ENCODE data around the gene ZIC1. TPM values are rescaled to one million over a fixed set of nuclear protein-coding genes. Genes with fewer than 3 reads are reported as not detected.

The ZIC1 gene
- total and polyA plus RNA-seq, 2 of the 4 experiments (the other 2 are of a cell fraction): not detected

- intact Hi-C loops (cut with micrococcal nuclease): loop anchor here (5.0 kb wide), 1 partner anchor 994 kb away; no protein-coding TSS in a partner anchor
- Histone ChIP-seq H2BK5ac (ENCODE audit: low read depth, low read length, poor library complexity, severe bottlenecking) (no peak overlapping the region), H3K18ac (ENCODE audit: low read depth, low read length) (no peak overlapping the region), H2AK9ac (replicated peaks; ENCODE audit: low read depth, low read length, poor library complexity) (no peak overlapping the region), H2BK20ac (ENCODE audit: low read depth, low read length) (no peak overlapping the region), H3K27me3 (ENCODE audit: control insufficient read depth, insufficient read depth, low read length) (peaks cover 78% of the 10 kb centered on the region), H2BK15ac (ENCODE audit: low read depth, low read length) (no peak overlapping the region), H3K4me3 (ENCODE audit: insufficient read depth, low read depth, low read length) (no peak overlapping the region), H3K9me3 (ENCODE audit: control insufficient read depth, insufficient read depth, low read length) (peaks cover 15% of the 10 kb centered on the region), H2AFZ (replicated peaks; ENCODE audit: low read length, poor library complexity) (no peak overlapping the region), H3K4me1 (ENCODE audit: control insufficient read depth, insufficient read depth, low read length) (no peaks in the 10 kb centered on the region), H4K20me1 (ENCODE audit: insufficient read depth, low read length) (0 out of 2 replicates have a peak, but pooled peaks cover 3% of the 10 kb centered on the region), H3K4ac (ENCODE audit: low read depth, low read length) (no peak overlapping the region), H4K91ac (ENCODE audit: insufficient read depth, low read depth, low read length) (no peak overlapping the region), H3K27ac (ENCODE audit: insufficient read depth, low read length) (no peak overlapping the region), H3K14ac (replicated peaks; ENCODE audit: low read depth, low read length) (no peak overlapping the region), H3K23ac (ENCODE audit: low read depth, low read length) (no peak overlapping the region), H4K5ac (ENCODE audit: low read depth, low read length) (no peak overlapping the region), H3K9me1 (ENCODE audit: insufficient read depth, low read length) (no peaks in the 10 kb centered on the region), H3K79me1 (ENCODE audit: low read depth in 1 of 2, low read length in 2 of 2) (no peaks in the 10 kb centered on the region), H2BK120ac (ENCODE audit: low read depth, low read length) (no peak overlapping the region), H4K8ac (ENCODE audit: low read depth in 2 of 2, low read length in 2 of 2) (no peak overlapping the region), H3K36me3 (ENCODE audit: control insufficient read depth, insufficient read depth, low read length) (no peaks in the 10 kb centered on the region), H2AK5ac (ENCODE audit: low read depth, low read length) (no peak overlapping the region), H3K56ac (ENCODE audit: extremely low read depth, insufficient read depth, low read length) (no peak overlapping the region), H3K4me2 (ENCODE audit: low read depth, low read length) (no peak overlapping the region), H3K9ac (ENCODE audit: low read depth, low read length) (no peak overlapping the region)
- dilution Hi-C loops (cut with HindIII; ENCODE audit: low sequenced_read_pairs, unreplicated experiment): no loop called here
- no TSS peak for BruUV-seq (replicated peaks)
- POLR2A ChIA-PET (ENCODE audit: unreplicated experiment): no interaction called here
- no CpG with 5 or more reads among the region's 2 CpGs for WGBS, 2 experiments (ENCODE audit: extremely low coverage in 2 of 2, insufficient read length in 1 of 2)
- in situ Hi-C loops (cut with MboI; ENCODE audit: low sequenced_read_pairs): no loop called here
- no peak for TF ChIP-seq CTCF (conservative IDR thresholded peaks at IDR 0.05; ENCODE audit: low read depth, low read length)
- TF ChIP-seq RFX5 (IDR thresholded peaks at IDR 0.05; ENCODE audit: low read depth, low read length): no peak
- no peak for TF ChIP-seq NFE2L2 (IDR thresholded peaks at IDR 0.05; ENCODE audit: low read depth, low read length)
- TF ChIP-seq POLR2A (IDR thresholded peaks at IDR 0.05; ENCODE audit: low read depth, low read length): no peak
- no peak for TF ChIP-seq MAZ (IDR thresholded peaks at IDR 0.05; ENCODE audit: borderline replicate concordance, low read depth, low read length)
- no peak for TF ChIP-seq RAD21 (IDR thresholded peaks at IDR 0.05; ENCODE audit: low read length)
- TF ChIP-seq CHD1 (IDR thresholded peaks at IDR 0.05; ENCODE audit: low read depth, low read length): no peak
- no peak for TF ChIP-seq MXI1 (IDR thresholded peaks at IDR 0.05; ENCODE audit: borderline replicate concordance, low read depth, low read length)
- TF ChIP-seq, protein P1, sequence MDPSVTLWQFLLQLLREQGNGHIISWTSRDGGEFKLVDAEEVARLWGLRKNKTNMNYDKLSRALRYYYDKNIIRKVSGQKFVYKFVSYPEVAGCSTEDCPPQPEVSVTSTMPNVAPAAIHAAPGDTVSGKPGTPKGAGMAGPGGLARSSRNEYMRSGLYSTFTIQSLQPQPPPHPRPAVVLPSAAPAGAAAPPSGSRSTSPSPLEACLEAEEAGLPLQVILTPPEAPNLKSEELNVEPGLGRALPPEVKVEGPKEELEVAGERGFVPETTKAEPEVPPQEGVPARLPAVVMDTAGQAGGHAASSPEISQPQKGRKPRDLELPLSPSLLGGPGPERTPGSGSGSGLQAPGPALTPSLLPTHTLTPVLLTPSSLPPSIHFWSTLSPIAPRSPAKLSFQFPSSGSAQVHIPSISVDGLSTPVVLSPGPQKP (IDR thresholded peaks at IDR 0.05; ENCODE audit: borderline replicate concordance, low read depth, low read length): no peak
- TF ChIP-seq BHLHE40 (IDR thresholded peaks at IDR 0.05; ENCODE audit: low read depth, low read length): no peak
- TF ChIP-seq SMC3 (IDR thresholded peaks at IDR 0.05; ENCODE audit: low read depth, low read length): no peak
- TF ChIP-seq FOS (IDR thresholded peaks at IDR 0.05; ENCODE audit: low read depth, low read length): no peak
- TF ChIP-seq USF2 (IDR thresholded peaks at IDR 0.05; ENCODE audit: low read depth, low read length): no peak
- no peak for TF ChIP-seq RCOR1 (IDR thresholded peaks at IDR 0.05; ENCODE audit: insufficient replicate concordance, low read length)
- no peak for TF ChIP-seq CEBPB (IDR thresholded peaks at IDR 0.05; ENCODE audit: low read depth, low read length)
- TF ChIP-seq MAFK (IDR thresholded peaks at IDR 0.05; ENCODE audit: low read depth, low read length): no peak
- ATAC-seq (ENCODE audit: low read depth): no peak
- no peak for DNase-seq
- CTCF ChIA-PET: no interaction called here
Measured at GRCh38 chr3:147415874-147416273, 6.7 kb downstream of the ZIC1 start.

Data from IMR-90 (cell line).